SU-DHL-6 (cell line): ENCODE measurements around the gene ARHGDIB.

Experiments
- H2AFZ ChIP-seq: fragments of 200-600 bp; sonication (generic); 2 replicates; pipeline ENCODE4 v1.6.1; 2014; ENCODE audit warnings: low read depth, mild to moderate bottlenecking, moderate library complexity, mixed read lengths, antibody characterized with exemption, low read length; ENCODE audit not compliant: severe bottlenecking
- H3F3A ChIP-seq: fragments of 200-600 bp; shearing (Covaris generic); 2 replicates; pipeline ENCODE4 v1.6.0; 2016; ENCODE audit warnings: antibody characterized with exemption, mild to moderate bottlenecking; ENCODE audit not compliant: insufficient read depth
- H3K27ac ChIP-seq: fragments of 200-600 bp; sonication (generic); 2 replicates; pipeline ENCODE4 v1.5.1; 2016; ENCODE audit warnings: low read depth, mild to moderate bottlenecking, low read length, moderate library complexity, mixed read lengths
- H3K27me3 ChIP-seq: fragments of 200-600 bp; sonication (generic), shearing (Covaris generic); 2 replicates; pipeline ENCODE4 v1.6.0; 2014; ENCODE audit warnings: mild to moderate bottlenecking, low read length
- H3K36me3 ChIP-seq: fragments of 200-600 bp; sonication (generic); 2 replicates; pipeline ENCODE4 v1.6.1; 2014; ENCODE audit warnings: mild to moderate bottlenecking, low read length, mixed read lengths
- H3K4me2 ChIP-seq: fragments of 300-600, 200-600 bp; shearing (Covaris generic), sonication (generic); 2 replicates; pipeline ENCODE4 v1.6.0; 2014; ENCODE audit warnings: low read length, low read depth, mild to moderate bottlenecking; ENCODE audit not compliant: poor library complexity, severe bottlenecking
- H3K4me3 ChIP-seq: fragments of 200-600 bp; sonication (generic); 2 replicates; pipeline ENCODE4 v1.5.1; 2014; ENCODE audit warnings: antibody characterized with exemption, low read length, mild to moderate bottlenecking, mixed read lengths; ENCODE audit not compliant: insufficient read depth, poor library complexity, severe bottlenecking
- H3K79me2 ChIP-seq: fragments of 200-600 bp; sonication (generic); 2 replicates; pipeline ENCODE4 v1.6.1; 2014; ENCODE audit warnings: mild to moderate bottlenecking, low read length, moderate library complexity; ENCODE audit not compliant: insufficient read depth
- H3K9ac ChIP-seq: fragments of 200-600 bp; sonication (generic); 2 replicates; pipeline ENCODE4 v1.7.0; 2014; ENCODE audit warnings: mild to moderate bottlenecking, low read length
- H3K9me2 ChIP-seq: fragments of 200-600 bp; sonication (generic); replicated peaks from 2 replicates; pipeline ENCODE4 v1.6.1; 2014; ENCODE audit warnings: low read length; ENCODE audit not compliant: insufficient read depth
- H3K9me3 ChIP-seq: fragments of 200-600 bp; sonication (generic); 2 replicates; pipeline ENCODE4 v1.6.1; 2014; ENCODE audit warnings: low read length, mixed read lengths; ENCODE audit not compliant: insufficient read depth
- H4K20me1 ChIP-seq: fragments of 200-600 bp; sonication (generic); 2 replicates; pipeline ENCODE4 v1.6.1; 2014; ENCODE audit warnings: low read depth, mild to moderate bottlenecking, antibody characterized with exemption, low read length, moderate library complexity, mixed read lengths
- EZH2phosphoT487 ChIP-seq: fragments of 200-600 bp; sonication (generic), shearing (Covaris generic); conservative IDR thresholded peaks from 2 replicates; pipeline ENCODE4 v1.6.1; 2018; ENCODE audit warnings: mild to moderate bottlenecking, antibody characterized with exemption, low read length, moderate library complexity, mixed read lengths
- TF ChIP-seq, protein P1 (sequence below): fragments of 200-600 bp; sonication (generic); IDR thresholded peaks from one replicate; pipeline ENCODE4 v1.5.1; 2017; ENCODE audit warnings: antibody characterized with exemption, mild to moderate bottlenecking, low read length, moderate library complexity; ENCODE audit not compliant: insufficient read depth, poor library complexity, severe bottlenecking

The ARHGDIB gene

DNA sequence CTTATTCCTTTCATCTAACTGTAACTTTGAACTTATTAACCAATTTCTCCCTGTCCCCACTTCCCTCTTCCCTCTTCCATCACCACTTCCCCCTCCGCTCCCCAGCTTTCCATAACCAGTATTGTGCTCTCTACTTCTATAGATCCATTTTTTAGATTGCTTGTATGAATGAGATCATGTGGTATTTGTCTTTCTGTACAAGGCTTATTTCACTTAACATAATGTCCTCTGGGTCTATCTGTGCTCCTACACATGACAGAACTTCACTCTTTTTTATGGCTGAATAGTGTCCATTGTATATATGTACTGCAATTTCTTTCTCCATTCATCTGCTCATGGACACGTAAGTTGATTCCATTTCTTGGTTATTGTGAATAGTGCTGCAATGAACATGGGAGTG, 37.5 kb downstream of the ARHGDIB start:
- no peaks in the 10 kb centered on the region for H3K9me2 ChIP-seq
- H3K27me3 ChIP-seq, result no peaks in the 10 kb centered on the region
- no peaks in the 10 kb centered on the region for H3K9me3 ChIP-seq
- H3K4me3 ChIP-seq, result no peak overlapping the region
- no peaks in the 10 kb centered on the region for H3K79me2 ChIP-seq
- no peaks in the 10 kb centered on the region for H3F3A ChIP-seq
- H3K4me2 ChIP-seq, result no peak overlapping the region
- no peak overlapping the region for H2AFZ ChIP-seq
- no peak overlapping the region for H3K27ac ChIP-seq
- no peak overlapping the region for H3K9ac ChIP-seq
- H3K36me3 ChIP-seq, result no peaks in the 10 kb centered on the region
- TF ChIP-seq EZH2phosphoT487, result no peak
- TF ChIP-seq, protein P1, sequence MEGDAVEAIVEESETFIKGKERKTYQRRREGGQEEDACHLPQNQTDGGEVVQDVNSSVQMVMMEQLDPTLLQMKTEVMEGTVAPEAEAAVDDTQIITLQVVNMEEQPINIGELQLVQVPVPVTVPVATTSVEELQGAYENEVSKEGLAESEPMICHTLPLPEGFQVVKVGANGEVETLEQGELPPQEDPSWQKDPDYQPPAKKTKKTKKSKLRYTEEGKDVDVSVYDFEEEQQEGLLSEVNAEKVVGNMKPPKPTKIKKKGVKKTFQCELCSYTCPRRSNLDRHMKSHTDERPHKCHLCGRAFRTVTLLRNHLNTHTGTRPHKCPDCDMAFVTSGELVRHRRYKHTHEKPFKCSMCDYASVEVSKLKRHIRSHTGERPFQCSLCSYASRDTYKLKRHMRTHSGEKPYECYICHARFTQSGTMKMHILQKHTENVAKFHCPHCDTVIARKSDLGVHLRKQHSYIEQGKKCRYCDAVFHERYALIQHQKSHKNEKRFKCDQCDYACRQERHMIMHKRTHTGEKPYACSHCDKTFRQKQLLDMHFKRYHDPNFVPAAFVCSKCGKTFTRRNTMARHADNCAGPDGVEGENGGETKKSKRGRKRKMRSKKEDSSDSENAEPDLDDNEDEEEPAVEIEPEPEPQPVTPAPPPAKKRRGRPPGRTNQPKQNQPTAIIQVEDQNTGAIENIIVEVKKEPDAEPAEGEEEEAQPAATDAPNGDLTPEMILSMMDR, result no peak
- no peaks in the 10 kb centered on the region for H4K20me1 ChIP-seq

DNA sequence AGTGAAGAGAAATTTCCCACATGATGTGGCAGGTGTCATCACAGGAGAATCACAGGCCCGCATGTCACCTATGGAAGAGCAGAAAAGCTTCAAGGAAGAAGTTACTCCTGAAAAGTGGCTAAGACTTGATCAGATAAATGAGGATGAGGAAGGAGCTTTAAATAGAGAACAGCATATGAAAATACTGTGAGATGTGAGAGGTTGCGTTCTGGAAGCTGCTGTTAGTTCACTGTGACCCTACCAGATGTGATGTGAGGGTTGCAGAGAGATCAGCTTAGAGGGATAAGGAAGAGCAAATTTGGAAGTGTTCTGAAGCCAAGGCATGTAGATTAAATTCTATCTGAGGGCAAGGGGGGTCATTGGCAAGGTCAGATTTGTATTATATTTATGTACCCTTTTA, 40.2 kb downstream of the ARHGDIB start:
- Histone ChIP-seq H4K20me1 (no peaks in the 10 kb centered on the region), H3K4me3 (no peak overlapping the region), H2AFZ (no peak overlapping the region), H3K4me2 (no peak overlapping the region), H3K9me3 (no peaks in the 10 kb centered on the region), H3K9me2 (no peaks in the 10 kb centered on the region), H3K9ac (no peak overlapping the region), H3K79me2 (no peaks in the 10 kb centered on the region), H3K27ac (no peak overlapping the region), H3F3A (no peaks in the 10 kb centered on the region), H3K36me3 (no peaks in the 10 kb centered on the region), H3K27me3 (no peaks in the 10 kb centered on the region)
- no peak for TF ChIP-seq EZH2phosphoT487
- TF ChIP-seq, protein P1, result no peak

DNA sequence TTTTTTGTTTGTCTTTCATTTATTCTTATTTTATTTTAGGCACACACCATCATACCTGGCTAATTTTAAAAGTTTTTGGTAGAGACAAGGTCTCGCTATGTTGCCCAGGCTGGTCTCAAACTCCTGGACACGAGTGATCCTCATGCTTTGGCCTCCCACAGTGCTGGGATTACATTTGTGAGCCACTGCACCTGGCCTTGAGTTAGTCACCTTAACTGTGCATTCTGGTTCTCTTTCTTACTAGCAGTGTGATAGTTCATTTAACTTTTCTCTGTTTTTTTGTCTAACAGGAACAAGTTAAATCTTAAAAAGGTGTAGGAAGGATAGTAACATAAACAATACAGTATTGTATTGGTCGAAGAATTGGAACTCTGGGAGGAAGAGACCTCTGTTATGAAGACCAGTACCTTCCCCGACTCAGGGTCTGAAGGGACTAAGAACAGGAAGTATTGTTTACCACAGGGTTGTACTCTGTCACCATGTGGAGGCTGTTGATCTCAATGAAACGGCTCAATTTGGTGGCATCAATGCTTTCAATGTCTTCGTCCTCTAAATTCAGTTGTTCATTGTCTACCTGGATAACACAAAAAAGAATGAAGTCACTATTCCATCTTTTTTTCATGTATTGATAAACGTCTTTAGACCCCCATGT, 40.8 kb downstream of the ARHGDIB start:
- no peaks in the 10 kb centered on the region for H3K36me3 ChIP-seq
- H3K4me3 ChIP-seq, result no peak overlapping the region
- no peaks in the 10 kb centered on the region for H3F3A ChIP-seq
- H3K9ac ChIP-seq, result no peak overlapping the region
- H3K9me3 ChIP-seq, result no peaks in the 10 kb centered on the region
- H3K79me2 ChIP-seq, result no peaks in the 10 kb centered on the region
- no peak for TF ChIP-seq EZH2phosphoT487
- TF ChIP-seq, protein P1, result no peak
- H3K4me2 ChIP-seq, result no peak overlapping the region
- H3K27me3 ChIP-seq, result no peaks in the 10 kb centered on the region
- H2AFZ ChIP-seq, result no peak overlapping the region
- H3K9me2 ChIP-seq, result no peaks in the 10 kb centered on the region
- no peaks in the 10 kb centered on the region for H4K20me1 ChIP-seq
- H3K27ac ChIP-seq, result no peak overlapping the region
